CD4-positive, alpha-beta T cell treated with Interferon gamma for 1 hour (primary cell): Measurements from ENCODE around the gene ARR3.
"Not testable (repeated sequence)": the region's sequence is repeated elsewhere in the genome, so short reads cannot be mapped to it uniquely, and the experiment has no call there.

Source experiments
- DNase-seq: peaks from one replicate; pipeline ENCODE4 v3.0.0-alpha.2; 2020

Gene ARR3

GRCh38 chrX:70268034-70268433 is at the start of gene ARR3:
TSS of gene ARR3 (plus strand) at chrX:70268334. CDS start at chrX:70269386, 1,052 bp downstream.
- DNase-seq, result no peak

- no peak for DNase-seq
Observed at GRCh38 chrX:70219938-70220764, 48.0 kb upstream of the ARR3 start.

GRCh38 chrX:70226048-70226447 is 42.1 kb upstream of the ARR3 start:
- DNase-seq, result no peak

GRCh38 chrX:70226687-70227086 is 41.4 kb upstream of the ARR3 start:
- no peak for DNase-seq

- no peak for DNase-seq
Observed at GRCh38 chrX:70231666-70232065, 36.5 kb upstream of the ARR3 start.

GRCh38 chrX:70234355-70234754 is 33.8 kb upstream of the ARR3 start, which contains the start of gene AWAT1:
TSS of gene AWAT1 (plus strand) at chrX:70234655. CDS start at chrX:70234696, 41 bp downstream.
- no peak for DNase-seq

- DNase-seq, result no peak
Observed at GRCh38 chrX:70240751-70241150, 27.4 kb upstream of the ARR3 start.

GRCh38 chrX:70241501-70241900 is 26.6 kb upstream of the ARR3 start:
- DNase-seq, result no peak

GRCh38 chrX:70243601-70244000 is 24.5 kb upstream of the ARR3 start:
- DNase-seq, result not testable (repeated sequence)

GRCh38 chrX:70244881-70245280 is 23.3 kb upstream of the ARR3 start:
- DNase-seq, result no peak

GRCh38 chrX:70247252-70247651 is 20.9 kb upstream of the ARR3 start:
- no peak for DNase-seq

- DNase-seq, result no peak
Observed at GRCh38 chrX:70252491-70252890, 15.6 kb upstream of the ARR3 start.

GRCh38 chrX:70253377-70254062 is 14.6 kb upstream of the ARR3 start:
- DNase-seq, result no peak

GRCh38 chrX:70254063-70254400 is 14.1 kb upstream of the ARR3 start:
- DNase-seq, result no peak

GRCh38 chrX:70254909-70255308 is 13.2 kb upstream of the ARR3 start:
- DNase-seq, result no peak

GRCh38 chrX:70255452-70255851 is 12.7 kb upstream of the ARR3 start:
- DNase-seq, result no peak

- no peak for DNase-seq
Observed at GRCh38 chrX:70257423-70258288, 10.5 kb upstream of the ARR3 start.

- DNase-seq, result no peak
Observed at GRCh38 chrX:70260104-70260503, 8.0 kb upstream of the ARR3 start, which contains the start of gene P2RY4. TSS of gene P2RY4 (minus strand) at chrX:70260204. CDS start at chrX:70259624, 580 bp downstream.

- DNase-seq, result peak; percentile 3
Observed at GRCh38 chrX:70262952-70263567, 5.1 kb upstream of the ARR3 start.

- no peak for DNase-seq
Observed at GRCh38 chrX:70264784-70265183, 3.4 kb upstream of the ARR3 start.

- not testable (repeated sequence) for DNase-seq
Observed at GRCh38 chrX:70274029-70274428, 5.9 kb downstream of the ARR3 start.

- no peak for DNase-seq
Observed at GRCh38 chrX:70279081-70279480, 10.9 kb downstream of the ARR3 start.

GRCh38 chrX:70280573-70280972 is 12.4 kb downstream of the ARR3 start:
- DNase-seq, result no peak
